ENCODE data around the gene SLC22A4.

The SLC22A4 gene

GRCh38 chr5:132300577-132301343 lies 6.6 kb downstream of the SLC22A4 start:
- no peak for DNase-seq

- DNase-seq, result no peak
Measured at GRCh38 chr5:132301344-132302271, 7.4 kb downstream of the SLC22A4 start.

DNA sequence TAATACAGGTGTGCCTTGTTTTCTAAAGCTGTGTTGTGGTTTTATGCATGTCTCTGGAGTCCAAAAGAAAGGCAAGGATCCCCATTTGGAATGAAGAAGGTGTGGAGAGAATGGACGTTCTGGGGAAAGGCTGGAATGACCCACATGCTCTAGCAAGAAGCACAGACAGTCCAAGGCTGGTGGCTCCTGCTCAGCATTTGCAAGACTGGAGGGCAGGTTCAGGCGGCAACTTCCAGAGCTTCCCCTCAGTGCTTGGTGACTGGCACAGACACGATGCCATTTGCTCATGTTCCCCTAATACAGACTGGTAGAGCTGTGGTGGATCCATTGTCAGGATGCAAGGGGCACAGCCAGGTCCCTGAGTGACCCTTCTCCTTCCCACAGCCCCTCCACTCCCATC lies 8.2 kb downstream of the SLC22A4 start:
- DNase-seq, result no peak

DNA sequence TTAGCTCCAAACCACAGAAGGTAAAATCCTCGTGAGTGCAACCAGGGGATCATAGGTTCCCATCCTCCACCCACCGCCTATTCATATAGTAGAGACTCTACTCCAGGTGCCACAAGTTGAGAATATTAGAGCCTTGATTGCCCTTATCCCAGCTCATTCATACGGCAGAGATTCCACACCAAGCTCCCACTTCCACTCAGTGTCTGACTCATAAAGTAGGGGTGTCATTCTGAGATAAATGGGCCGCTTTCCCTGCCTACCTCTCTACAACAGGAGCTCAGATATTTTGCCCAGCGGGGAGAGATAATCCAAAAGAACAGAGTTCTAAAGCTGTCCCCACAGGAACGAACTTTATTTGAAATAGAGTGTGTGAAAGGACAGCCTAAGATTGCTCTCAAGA lies 9.4 kb downstream of the SLC22A4 start:
- no peak for DNase-seq

- no peak for DNase-seq
Measured at GRCh38 chr5:132305420-132305819, 11.2 kb downstream of the SLC22A4 start.

GRCh38 chr5:132308701-132309100 lies 14.5 kb downstream of the SLC22A4 start:
- no peak for DNase-seq

DNA sequence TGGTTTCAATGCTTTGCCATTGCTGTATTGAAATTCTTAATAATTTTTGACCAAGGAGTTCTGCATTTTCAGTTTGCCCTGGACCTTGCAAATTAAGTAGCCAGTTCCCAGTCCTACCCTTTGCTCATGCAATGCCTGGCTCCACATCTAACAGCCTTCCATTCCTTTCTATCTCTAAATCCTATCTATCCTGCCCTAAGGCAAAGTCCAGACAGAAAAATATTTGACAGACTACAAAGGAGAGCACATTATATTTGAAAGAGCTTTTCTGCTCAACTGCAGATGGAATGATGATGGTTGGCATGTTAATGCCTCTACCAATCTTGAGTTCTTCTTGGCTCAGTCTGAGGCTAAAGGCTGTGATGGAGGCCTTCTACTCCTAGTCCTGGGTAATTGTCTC lies 15.5 kb downstream of the SLC22A4 start:
- no peak for DNase-seq

DNA sequence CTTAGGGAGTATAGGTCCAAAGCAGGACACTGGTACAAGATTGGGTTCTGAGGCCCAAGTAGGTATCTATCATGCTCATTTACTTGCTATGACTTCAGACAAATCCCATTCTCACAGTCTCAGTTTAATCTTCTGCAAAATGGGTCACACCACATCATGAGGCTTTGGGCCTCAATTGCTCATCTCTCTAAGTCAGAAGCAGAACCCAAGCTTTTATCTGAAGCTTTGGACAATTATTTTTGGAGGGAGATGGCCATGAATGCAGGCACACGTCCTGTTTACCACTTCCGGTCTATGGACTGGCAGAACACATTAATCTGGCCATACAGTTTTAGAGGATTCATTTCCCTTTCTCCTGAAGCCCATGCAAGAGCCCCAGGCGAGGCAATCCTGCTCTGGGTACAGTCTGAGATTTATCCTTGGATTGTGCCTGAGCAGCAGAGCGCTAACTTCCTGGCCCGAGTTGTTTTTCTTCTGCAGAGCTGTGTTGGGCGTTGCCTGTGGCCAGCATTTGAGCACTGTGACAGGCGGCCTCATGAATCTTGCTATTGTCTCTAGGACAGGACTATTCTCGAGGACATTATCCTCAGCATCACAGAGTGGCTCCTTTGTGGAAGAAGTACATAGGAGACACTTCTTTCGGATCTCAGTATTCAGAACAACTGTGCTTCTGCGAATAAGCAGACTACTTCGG lies 16.1 kb downstream of the SLC22A4 start:
- DNase-seq, result no peak

GRCh38 chr5:132313366-132313765 lies 19.2 kb downstream of the SLC22A4 start:
- DNase-seq, result no peak

- no peak for DNase-seq
Measured at GRCh38 chr5:132313961-132314432, 19.8 kb downstream of the SLC22A4 start.

- DNase-seq, result no peak
Measured at GRCh38 chr5:132315529-132316067, 21.4 kb downstream of the SLC22A4 start.

GRCh38 chr5:132319975-132320374 lies 25.8 kb downstream of the SLC22A4 start:
- no peak for DNase-seq

GRCh38 chr5:132321109-132321721 lies 27.0 kb downstream of the SLC22A4 start:
- DNase-seq, result no peak

GRCh38 chr5:132322266-132322665 lies 28.1 kb downstream of the SLC22A4 start:
- no peak for DNase-seq

GRCh38 chr5:132323202-132323601 lies 29.0 kb downstream of the SLC22A4 start:
- DNase-seq, result no peak

- DNase-seq, result no peak
Measured at GRCh38 chr5:132325691-132326090, 31.5 kb downstream of the SLC22A4 start.

DNA sequence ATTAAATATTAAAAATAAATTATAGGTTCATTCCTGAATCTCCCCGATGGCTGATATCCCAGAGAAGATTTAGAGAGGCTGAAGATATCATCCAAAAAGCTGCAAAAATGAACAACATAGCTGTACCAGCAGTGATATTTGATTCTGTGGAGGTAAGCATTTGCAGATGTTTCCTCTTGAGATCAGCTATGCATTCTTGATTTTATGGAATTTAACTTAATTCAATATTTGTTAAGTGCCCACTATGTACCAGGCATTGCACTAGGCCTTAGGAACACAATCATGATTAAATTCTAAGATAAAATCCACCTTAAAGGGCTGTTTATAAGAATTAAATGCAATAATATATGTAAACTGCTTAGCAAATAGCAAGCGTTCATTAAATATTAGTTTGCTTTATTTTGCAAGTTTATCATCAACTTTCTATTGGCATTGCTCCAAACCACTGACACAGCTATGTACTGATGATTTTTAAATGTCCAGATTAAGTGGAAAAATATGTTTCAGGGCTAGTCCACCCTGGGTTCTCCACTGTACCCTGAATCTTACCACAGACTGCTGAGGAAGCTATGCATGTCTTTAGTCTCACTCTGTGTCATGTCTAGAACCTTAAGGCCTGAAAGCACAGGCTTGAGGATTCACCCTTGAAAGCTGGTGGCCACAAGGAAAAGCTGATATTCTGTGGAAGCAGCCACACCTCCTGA lies 33.2 kb downstream of the SLC22A4 start:
- DNase-seq, result no peak

GRCh38 chr5:132334812-132335211 lies 40.6 kb downstream of the SLC22A4 start:
- DNase-seq, result no peak

GRCh38 chr5:132335402-132335801 lies 41.2 kb downstream of the SLC22A4 start:
- no peak for DNase-seq

- DNase-seq, result no peak
Measured at GRCh38 chr5:132339502-132339901, 45.3 kb downstream of the SLC22A4 start.

DNA sequence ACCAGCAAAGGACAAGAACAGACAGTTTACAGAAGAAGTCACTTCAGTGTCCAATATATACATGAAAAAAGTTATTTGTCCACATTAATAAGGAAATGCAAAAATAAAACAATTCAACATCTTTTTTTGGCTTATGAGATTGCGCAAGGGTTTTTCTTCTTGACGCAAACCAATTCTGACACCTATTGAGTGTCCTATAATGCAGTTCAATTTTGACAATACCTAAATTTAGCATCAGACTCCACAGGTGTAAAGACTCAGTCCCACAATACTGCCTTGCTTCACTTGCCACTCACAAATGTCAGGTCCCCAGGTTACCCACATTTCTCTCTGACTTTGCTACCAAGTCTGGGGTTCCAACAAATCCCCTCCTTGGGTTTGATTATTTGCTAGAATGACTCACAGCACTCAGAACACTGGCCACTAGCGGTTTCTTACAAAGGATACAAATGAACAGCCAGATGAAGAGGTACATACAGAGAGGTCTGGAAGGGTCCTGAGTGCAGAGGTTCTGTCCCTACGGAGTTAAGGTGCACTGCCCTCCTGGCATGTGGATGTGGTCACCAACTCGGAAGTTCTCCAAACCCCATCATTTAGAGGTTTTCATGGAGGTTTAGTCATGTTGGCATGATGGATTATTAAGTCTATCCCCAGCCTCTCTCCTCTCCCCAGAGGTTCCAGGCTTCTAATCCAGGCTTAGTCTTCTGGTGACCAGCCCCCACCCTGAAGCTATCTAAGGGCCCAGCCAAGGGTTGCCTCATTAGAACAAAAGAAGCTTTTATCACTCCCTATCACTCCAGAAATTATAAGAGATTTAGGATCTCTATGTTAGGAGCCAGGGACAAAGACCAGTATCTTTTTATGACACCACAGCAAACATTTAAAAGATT lies 48.3 kb downstream of the SLC22A4 start:
- no peak for DNase-seq
